Cardiac muscle cell (in vitro differentiated cells and primary cell): ENCODE measurements around the gene OXT. TPM values are rescaled to one million over a fixed set of nuclear protein-coding genes. Genes with fewer than 3 reads are reported as not detected.

Experiments
- DNase-seq, 2 donors: peaks; one replicate each; pipeline versions ENCODE4 v3.0.0 to v3.0.0-alpha.2; 2010 to 2017; ENCODE audit warnings: low read depth in 1 of 2, low spot score in 1 of 2
- H3K27ac ChIP-seq: fragments of 200-600 bp; sonication (generic); 2 replicates; pipeline ENCODE4 v1.5.1; 2016
- H3K27me3 ChIP-seq: fragments of 200-600 bp; sonication (generic); 2 replicates; pipeline ENCODE4 v1.6.0; 2016; ENCODE audit warnings: control low read depth
- H3K36me3 ChIP-seq: fragments of 200-600 bp; sonication (generic); 2 replicates; pipeline ENCODE4 v1.5.1; 2016; ENCODE audit warnings: control low read depth
- H3K4me1 ChIP-seq: fragments of 200-600 bp; sonication (generic); 2 replicates; pipeline ENCODE4 v1.8.1; 2017; ENCODE audit warnings: low read depth, mild to moderate bottlenecking, mixed run types
- H3K4me3 ChIP-seq: fragments of 200-600 bp; sonication (generic); 2 replicates; pipeline ENCODE4 v1.5.1; 2016; ENCODE audit warnings: mild to moderate bottlenecking
- H3K9me3 ChIP-seq: fragments of 200-600 bp; sonication (generic); 2 replicates; pipeline ENCODE4 v1.5.1; 2017; ENCODE audit warnings: low read depth, mild to moderate bottlenecking, control low read depth
- polyA plus RNA-seq: library from polyadenylated mRNA; unstranded; fragments of >200 nt; fragmentation: Nextera tagmentation; extraction: Ambion mirVana; gene quantifications from 2 replicates; pipeline ENCODE4 v1.2.1, GENCODE V29; 2016
- total RNA-seq: library from RNA; depleted of rRNA; stranded (reverse); fragments of >200 nt; gene quantifications from 2 replicates; pipeline ENCODE4 v1.2.3, GENCODE V29; 2016
- TF ChIP-seq, protein P1 (sequence below): IDR thresholded peaks from 2 replicates; pipeline ENCODE4 v1.5.1; 2012; ENCODE audit warnings: low read depth, mild to moderate bottlenecking, low read length

Gene OXT
- total and polyA plus RNA-seq, 2 experiments from 2014 or later: not detected

DNA sequence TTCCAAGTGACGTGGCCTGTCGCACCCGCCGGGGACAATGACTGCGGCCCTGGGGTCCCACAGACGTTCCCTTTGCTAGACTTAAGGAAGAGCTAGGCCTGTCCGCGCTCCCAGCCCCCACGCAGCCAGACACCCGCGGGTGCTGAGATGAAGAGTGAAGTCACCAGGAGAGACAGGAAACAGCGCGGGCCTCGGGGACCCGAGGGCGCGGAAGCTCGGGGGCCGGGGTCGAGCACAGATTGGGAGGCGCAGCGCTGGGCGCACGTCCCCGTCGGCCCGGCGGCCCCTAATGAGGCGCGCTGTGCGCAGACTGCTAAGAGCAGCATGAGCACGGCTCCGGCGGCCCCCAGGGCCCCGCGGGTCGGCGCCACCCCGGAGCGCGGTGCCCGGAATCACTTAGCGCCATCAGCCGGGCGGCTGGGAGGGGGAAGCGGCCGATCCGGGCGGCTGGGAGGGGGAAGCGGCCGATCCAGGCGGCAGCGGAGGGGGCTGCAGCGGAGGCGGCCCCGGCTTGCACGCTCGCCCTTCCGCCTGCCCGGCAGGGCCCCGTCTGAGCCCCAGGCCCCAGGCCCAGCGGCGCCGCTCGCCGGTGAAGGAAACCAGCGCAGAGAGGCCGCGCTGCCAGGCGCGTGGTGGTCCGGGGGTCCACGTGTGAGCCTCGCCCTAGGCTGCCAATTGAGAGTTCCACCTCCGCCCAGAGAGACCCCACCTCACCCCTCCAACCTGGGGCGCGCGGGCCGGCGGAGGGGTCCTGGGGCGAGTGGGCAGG lies 21.4 kb downstream of the OXT start:
- no peaks in the 10 kb centered on the region for H3K9me3 ChIP-seq
- TF ChIP-seq, protein P1, sequence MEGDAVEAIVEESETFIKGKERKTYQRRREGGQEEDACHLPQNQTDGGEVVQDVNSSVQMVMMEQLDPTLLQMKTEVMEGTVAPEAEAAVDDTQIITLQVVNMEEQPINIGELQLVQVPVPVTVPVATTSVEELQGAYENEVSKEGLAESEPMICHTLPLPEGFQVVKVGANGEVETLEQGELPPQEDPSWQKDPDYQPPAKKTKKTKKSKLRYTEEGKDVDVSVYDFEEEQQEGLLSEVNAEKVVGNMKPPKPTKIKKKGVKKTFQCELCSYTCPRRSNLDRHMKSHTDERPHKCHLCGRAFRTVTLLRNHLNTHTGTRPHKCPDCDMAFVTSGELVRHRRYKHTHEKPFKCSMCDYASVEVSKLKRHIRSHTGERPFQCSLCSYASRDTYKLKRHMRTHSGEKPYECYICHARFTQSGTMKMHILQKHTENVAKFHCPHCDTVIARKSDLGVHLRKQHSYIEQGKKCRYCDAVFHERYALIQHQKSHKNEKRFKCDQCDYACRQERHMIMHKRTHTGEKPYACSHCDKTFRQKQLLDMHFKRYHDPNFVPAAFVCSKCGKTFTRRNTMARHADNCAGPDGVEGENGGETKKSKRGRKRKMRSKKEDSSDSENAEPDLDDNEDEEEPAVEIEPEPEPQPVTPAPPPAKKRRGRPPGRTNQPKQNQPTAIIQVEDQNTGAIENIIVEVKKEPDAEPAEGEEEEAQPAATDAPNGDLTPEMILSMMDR: no peak
- H3K27me3 ChIP-seq: peaks cover 25% of the 10 kb centered on the region
- H3K4me3 ChIP-seq: no peak overlapping the region
- H3K27ac ChIP-seq: no peak overlapping the region
- DNase-seq: peak in 1 of 2 donors; percentile 54
- no peaks in the 10 kb centered on the region for H3K36me3 ChIP-seq
- no peaks in the 10 kb centered on the region for H3K4me1 ChIP-seq

DNA sequence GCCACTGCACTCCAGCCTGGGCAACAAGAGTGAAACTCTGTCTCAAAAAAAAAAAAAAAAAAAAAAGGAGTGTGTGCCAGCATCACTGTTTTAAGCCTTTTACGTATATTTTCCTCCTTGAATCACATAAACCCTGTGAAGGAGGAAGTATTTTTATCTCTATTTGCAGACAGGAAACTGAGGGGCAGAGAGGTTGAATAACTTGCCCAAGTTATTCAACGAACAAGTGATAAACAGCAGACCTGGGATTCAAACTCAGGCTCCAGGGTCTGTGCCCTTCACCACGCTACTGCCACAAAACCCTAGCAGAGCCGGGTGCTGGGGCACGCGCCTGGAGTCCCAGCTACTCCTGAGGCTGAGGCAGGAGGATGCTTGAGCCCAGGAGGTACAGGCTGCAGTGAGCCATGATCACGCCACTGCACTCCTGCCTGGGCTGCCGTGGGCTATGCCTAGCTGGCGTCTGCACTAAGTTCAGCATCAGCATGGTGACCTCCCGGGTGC lies 22.5 kb downstream of the OXT start:
- peaks cover 5% of the 10 kb centered on the region for H3K4me1 ChIP-seq
- no peak for DNase-seq
- H3K36me3 ChIP-seq: no peaks in the 10 kb centered on the region
- peaks cover 25% of the 10 kb centered on the region for H3K27me3 ChIP-seq
- no peak overlapping the region for H3K4me3 ChIP-seq
- H3K27ac ChIP-seq: no peak overlapping the region
- H3K9me3 ChIP-seq: no peaks in the 10 kb centered on the region
- TF ChIP-seq, protein P1: no peak

DNA sequence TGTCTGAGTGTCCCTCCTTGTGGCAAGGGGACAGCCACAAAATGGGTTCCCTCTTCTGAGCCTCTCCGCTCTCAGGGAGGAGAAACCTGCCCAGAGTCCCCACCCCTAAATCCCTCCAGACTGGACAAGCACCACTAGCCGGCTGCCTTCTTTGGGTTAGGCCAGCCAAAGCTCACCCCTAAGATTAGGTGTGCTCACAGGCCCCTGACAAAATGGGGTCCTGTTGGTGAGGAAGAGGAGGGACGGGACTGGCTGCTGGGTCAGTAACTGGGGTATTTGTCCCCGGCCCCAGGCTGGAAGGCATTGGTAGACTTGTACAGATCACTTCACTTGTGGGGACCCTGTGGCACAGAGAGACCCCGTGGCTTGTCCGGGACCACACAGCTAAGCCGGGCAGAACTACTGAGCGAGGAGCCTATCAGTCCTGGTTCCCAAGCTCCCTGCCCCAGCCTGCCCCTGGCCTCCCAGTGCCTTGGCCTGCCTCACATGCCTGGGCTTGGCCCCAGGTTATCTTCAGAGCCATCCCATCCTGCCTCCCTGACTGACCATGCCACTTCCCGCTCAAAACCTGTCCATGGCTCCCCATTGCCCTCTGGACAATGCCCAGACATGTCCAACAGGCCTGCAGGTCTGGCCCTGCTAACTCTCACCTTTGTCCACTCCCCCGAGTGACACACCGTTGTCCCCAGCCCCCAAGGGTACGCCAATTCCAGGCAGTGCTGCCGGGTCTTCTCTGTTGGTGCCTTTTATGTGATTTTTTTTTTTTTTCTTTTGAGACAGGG lies 23.6 kb downstream of the OXT start:
- H3K27ac ChIP-seq: no peak overlapping the region
- DNase-seq: no peak
- no peaks in the 10 kb centered on the region for H3K36me3 ChIP-seq
- TF ChIP-seq, protein P1: no peak
- H3K4me3 ChIP-seq: no peak overlapping the region
- H3K4me1 ChIP-seq: peaks cover 5% of the 10 kb centered on the region
- peaks cover 25% of the 10 kb centered on the region for H3K27me3 ChIP-seq
- no peaks in the 10 kb centered on the region for H3K9me3 ChIP-seq

DNA sequence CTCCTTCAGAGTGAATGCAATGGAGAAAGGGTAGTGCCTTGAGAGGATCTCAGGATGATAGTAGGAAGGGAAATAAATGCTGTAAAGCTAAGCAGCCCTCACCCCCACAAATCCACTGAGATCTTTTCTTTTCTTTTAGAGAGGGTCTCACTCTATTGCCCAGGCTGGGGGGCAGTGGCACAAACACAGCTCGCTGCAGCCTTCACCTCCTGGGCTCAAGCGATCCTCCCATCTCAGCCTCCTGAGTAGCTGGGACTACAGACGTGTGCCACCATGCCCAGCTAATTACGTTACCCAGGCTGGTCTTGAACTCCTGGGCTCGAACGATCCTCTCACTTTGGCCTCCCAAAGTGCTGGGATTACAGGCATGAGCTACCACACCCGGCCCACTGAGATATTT lies 29.1 kb downstream of the OXT start:
- Histone ChIP-seq H3K27ac (no peak overlapping the region), H3K27me3 (no peaks in the 10 kb centered on the region), H3K36me3 (no peaks in the 10 kb centered on the region), H3K4me1 (peaks cover 5% of the 10 kb centered on the region), H3K9me3 (no peaks in the 10 kb centered on the region), H3K4me3 (no peak overlapping the region)
- TF ChIP-seq, protein P1: no peak
- DNase-seq: no peak

DNA sequence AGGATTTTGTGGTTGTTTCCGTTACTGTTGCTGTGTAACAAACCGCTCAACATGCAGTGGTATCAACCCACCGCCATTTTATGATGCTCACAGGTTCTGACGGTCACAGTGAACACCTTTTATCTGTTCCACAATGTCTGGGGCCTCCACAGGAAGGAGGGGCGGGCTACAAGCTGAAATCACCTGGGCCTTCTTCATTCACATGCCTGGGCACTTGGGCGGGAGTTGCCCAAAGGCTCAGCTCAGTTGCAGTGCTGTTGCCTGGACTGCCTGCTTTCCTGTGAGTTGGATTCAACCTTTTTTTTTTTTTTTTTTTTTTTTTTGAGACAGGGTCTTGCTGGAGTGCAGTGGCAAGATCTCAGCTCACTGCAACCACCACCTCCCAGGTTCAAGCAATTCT lies 29.8 kb downstream of the OXT start:
- no peaks in the 10 kb centered on the region for H3K9me3 ChIP-seq
- H3K27ac ChIP-seq: no peak overlapping the region
- no peaks in the 10 kb centered on the region for H3K27me3 ChIP-seq
- H3K36me3 ChIP-seq: no peaks in the 10 kb centered on the region
- no peak overlapping the region for H3K4me3 ChIP-seq
- TF ChIP-seq, protein P1: no peak
- peaks cover 5% of the 10 kb centered on the region for H3K4me1 ChIP-seq
- DNase-seq: no peak
